IPS-15b (cell line): ENCODE measurements around the gene PTPRT.

Experiments used
- H3K27me3 ChIP-seq: one replicate; pipeline ENCODE4 v1.6.1; 2013; ENCODE audit warnings: low read length; ENCODE audit not compliant: control insufficient read depth, insufficient read depth
- H3K36me3 ChIP-seq: one replicate; pipeline ENCODE4 v1.6.1; 2013; ENCODE audit warnings: low read length; ENCODE audit not compliant: control insufficient read depth, insufficient read depth
- H3K4me1 ChIP-seq: one replicate; pipeline ENCODE4 v1.6.1; 2013; ENCODE audit warnings: mild to moderate bottlenecking, low read length; ENCODE audit not compliant: control insufficient read depth, insufficient read depth
- H3K4me3 ChIP-seq: one replicate; pipeline ENCODE4 v1.5.1; 2013; ENCODE audit warnings: low read depth, low read length
- H3K9ac ChIP-seq: one replicate; pipeline ENCODE4 v1.6.1; 2013; ENCODE audit warnings: low read depth, mild to moderate bottlenecking, low read length
- H3K9me3 ChIP-seq: one replicate; pipeline ENCODE4 v1.6.1; 2013; ENCODE audit warnings: mild to moderate bottlenecking, low read length; ENCODE audit not compliant: control insufficient read depth, insufficient read depth

The PTPRT gene

GRCh38 chr20:42429761-42430458, 759.8 kb downstream of the PTPRT start:
- H3K9ac ChIP-seq: no peak overlapping the region
- no peaks in the 10 kb centered on the region for H3K36me3 ChIP-seq
- no peaks in the 10 kb centered on the region for H3K4me1 ChIP-seq
- no peaks in the 10 kb centered on the region for H3K9me3 ChIP-seq
- H3K4me3 ChIP-seq: no peak overlapping the region
- H3K27me3 ChIP-seq: no peaks in the 10 kb centered on the region

DNA sequence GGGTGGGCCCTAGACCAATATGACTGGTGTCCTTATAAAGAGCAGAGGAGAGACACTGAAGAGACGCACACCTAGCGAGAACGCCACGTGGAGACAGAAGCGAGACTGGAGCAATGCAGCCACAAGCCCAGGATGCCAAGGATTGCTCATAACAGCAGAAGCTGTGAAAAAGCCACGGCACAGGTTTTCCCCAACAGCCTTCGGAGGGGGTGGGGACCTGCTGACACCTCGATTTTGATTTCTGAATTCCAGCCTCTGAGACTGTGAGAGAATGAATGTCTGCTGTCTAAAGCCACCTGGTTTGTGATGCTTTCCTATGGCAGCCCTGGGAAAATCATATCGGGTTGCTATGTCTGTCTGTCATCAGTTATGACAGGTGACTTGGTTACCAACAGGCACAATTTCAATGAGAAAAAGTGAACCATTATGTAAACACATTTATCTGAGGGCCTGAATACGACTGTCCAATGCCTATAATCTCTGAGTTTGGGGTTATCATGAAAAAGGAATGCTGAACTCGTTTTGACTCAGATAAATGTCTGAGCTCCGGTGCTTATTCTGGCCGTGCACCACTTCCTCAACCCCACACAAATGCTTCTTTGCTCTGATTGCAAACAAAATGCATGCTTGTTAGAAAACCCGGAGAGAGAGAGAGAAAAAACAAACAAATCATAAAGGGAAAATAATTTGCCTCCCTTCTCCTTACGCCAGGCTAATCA, 769.7 kb downstream of the PTPRT start:
- Histone ChIP-seq H3K36me3 (no peaks in the 10 kb centered on the region), H3K9me3 (no peaks in the 10 kb centered on the region), H3K27me3 (no peaks in the 10 kb centered on the region), H3K4me1 (no peaks in the 10 kb centered on the region), H3K9ac (no peak overlapping the region), H3K4me3 (no peak overlapping the region)

- no peaks in the 10 kb centered on the region for H3K9me3 ChIP-seq
- no peaks in the 10 kb centered on the region for H3K27me3 ChIP-seq
- H3K36me3 ChIP-seq: no peaks in the 10 kb centered on the region
- H3K4me3 ChIP-seq: no peak overlapping the region
- peaks cover 5% of the 10 kb centered on the region for H3K4me1 ChIP-seq
- H3K9ac ChIP-seq: no peak overlapping the region
These were observed 782.9 kb downstream of the PTPRT start for GRCh38 chr20:42406826-42407225.

GRCh38 chr20:42402455-42402854, 787.3 kb downstream of the PTPRT start:
- H3K36me3 ChIP-seq: no peaks in the 10 kb centered on the region
- H3K4me1 ChIP-seq: peaks cover 5% of the 10 kb centered on the region

DNA sequence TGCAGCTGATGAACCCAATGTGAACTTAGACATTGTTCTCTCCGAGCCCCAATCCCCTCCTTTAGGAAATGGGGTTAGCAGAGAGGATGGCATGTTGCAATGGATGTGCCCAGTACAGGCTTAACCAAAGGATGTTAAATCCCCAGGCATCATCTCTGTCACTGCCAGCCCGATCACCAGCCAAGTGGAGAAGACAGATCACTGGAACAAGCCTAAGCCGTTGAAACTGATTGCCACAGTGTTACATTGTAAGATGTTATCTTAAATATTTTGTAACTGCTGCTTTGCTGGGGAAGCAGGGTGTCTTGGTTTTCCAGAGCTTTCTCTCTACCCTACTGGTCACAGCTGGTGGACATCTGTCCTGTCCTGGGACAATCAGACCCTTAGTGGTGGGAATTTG, 788.1 kb downstream of the PTPRT start:
- H3K27me3 ChIP-seq: no peaks in the 10 kb centered on the region
- no peaks in the 10 kb centered on the region for H3K9me3 ChIP-seq
- no peaks in the 10 kb centered on the region for H3K36me3 ChIP-seq

More at GRCh38 chr20:42402455-42402854, 787.3 kb downstream of the PTPRT start:
- Histone ChIP-seq H3K9me3 (no peaks in the 10 kb centered on the region), H3K4me3 (no peak overlapping the region), H3K9ac (no peak overlapping the region), H3K27me3 (no peaks in the 10 kb centered on the region)

DNA sequence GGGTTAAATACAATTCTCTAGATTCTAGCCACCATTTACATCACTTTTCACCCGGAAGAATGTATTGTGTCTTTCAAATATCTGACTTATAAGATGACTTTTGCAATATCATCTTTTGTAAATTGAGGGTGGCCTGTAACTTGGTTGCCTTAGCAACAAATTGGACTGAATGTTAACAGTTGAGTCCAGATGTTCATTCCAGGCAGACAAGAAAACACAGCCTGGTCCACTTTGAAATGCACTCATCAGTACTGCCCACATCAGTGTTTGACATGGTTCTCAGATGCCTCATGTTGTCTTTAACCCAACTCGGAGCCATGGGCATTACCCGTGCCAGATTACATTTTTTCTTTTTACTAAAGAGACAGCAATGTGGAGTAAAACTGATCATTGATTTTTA, 789.9 kb downstream of the PTPRT start:
- H3K4me1 ChIP-seq: peaks cover 5% of the 10 kb centered on the region

More for the DNA sequence above, 788.1 kb downstream of the PTPRT start:
- H3K4me3 ChIP-seq: no peak overlapping the region
- no peak overlapping the region for H3K9ac ChIP-seq
- peaks cover 5% of the 10 kb centered on the region for H3K4me1 ChIP-seq

DNA sequence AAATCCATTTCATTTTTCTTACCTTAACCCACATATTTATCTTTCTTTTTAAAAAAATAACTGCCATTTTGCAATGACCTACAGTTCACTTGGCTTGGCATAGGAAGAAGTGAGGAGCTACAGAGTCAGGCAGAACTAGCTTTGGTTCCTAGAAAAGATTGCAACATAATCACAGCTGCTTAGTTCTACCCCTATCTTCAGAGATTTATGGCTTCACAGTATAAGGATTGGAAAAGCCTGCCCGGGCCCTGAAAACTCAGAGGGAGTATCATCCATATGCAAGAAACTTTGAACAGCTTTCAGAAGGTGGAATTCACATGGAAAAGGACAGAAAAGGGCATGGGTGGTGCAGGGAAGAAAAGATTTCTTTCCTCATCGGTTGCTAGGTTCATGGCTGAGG, 797.3 kb downstream of the PTPRT start:
- H3K9ac ChIP-seq: no peak overlapping the region
- H3K27me3 ChIP-seq: no peaks in the 10 kb centered on the region
- H3K4me3 ChIP-seq: no peak overlapping the region
- no peaks in the 10 kb centered on the region for H3K36me3 ChIP-seq
- peaks cover 16% of the 10 kb centered on the region for H3K4me1 ChIP-seq
- no peaks in the 10 kb centered on the region for H3K9me3 ChIP-seq

More for the DNA sequence above, 789.9 kb downstream of the PTPRT start:
- H3K9me3 ChIP-seq: no peaks in the 10 kb centered on the region
- H3K36me3 ChIP-seq: no peaks in the 10 kb centered on the region
- H3K4me3 ChIP-seq: no peak overlapping the region
- H3K27me3 ChIP-seq: no peaks in the 10 kb centered on the region
- H3K9ac ChIP-seq: no peak overlapping the region

DNA sequence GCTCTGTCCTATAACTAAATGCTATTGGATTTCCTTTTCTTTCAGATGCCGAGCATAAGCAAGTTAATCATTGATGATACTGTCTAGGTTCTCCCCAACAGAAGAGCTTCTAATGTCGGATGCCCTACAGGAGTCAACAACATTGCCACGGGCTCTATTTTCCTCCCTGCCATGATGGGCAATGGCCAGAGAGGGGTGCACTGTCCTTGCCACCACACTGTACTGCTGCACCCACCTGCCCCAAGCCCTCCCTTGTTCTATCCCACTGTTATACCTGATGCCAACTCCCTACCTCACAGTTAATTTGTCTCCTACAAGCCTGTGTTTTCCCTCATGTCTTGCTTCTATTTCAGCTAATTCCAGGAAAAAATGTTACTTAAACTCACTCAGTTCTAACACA, 797.9 kb downstream of the PTPRT start:
- no peaks in the 10 kb centered on the region for H3K27me3 ChIP-seq
- H3K36me3 ChIP-seq: no peaks in the 10 kb centered on the region
- H3K9me3 ChIP-seq: no peaks in the 10 kb centered on the region
- no peak overlapping the region for H3K4me3 ChIP-seq
- H3K4me1 ChIP-seq: peaks cover 16% of the 10 kb centered on the region
- no peak overlapping the region for H3K9ac ChIP-seq

- H3K4me3 ChIP-seq: no peak overlapping the region
These were observed 809.4 kb downstream of the PTPRT start for GRCh38 chr20:42380287-42380686.

GRCh38 chr20:42379385-42379784, 810.3 kb downstream of the PTPRT start:
- H3K4me3 ChIP-seq: no peak overlapping the region
- H3K4me1 ChIP-seq: no peaks in the 10 kb centered on the region
- no peak overlapping the region for H3K9ac ChIP-seq
- no peaks in the 10 kb centered on the region for H3K36me3 ChIP-seq
- H3K27me3 ChIP-seq: no peaks in the 10 kb centered on the region
- no peaks in the 10 kb centered on the region for H3K9me3 ChIP-seq

More at GRCh38 chr20:42380287-42380686, 809.4 kb downstream of the PTPRT start:
- no peaks in the 10 kb centered on the region for H3K27me3 ChIP-seq
- H3K9me3 ChIP-seq: no peaks in the 10 kb centered on the region
- H3K4me1 ChIP-seq: no peaks in the 10 kb centered on the region
- H3K36me3 ChIP-seq: no peaks in the 10 kb centered on the region
- H3K9ac ChIP-seq: no peak overlapping the region

GRCh38 chr20:42378826-42379225, 810.9 kb downstream of the PTPRT start:
- no peaks in the 10 kb centered on the region for H3K9me3 ChIP-seq
- H3K9ac ChIP-seq: no peak overlapping the region
- no peaks in the 10 kb centered on the region for H3K4me1 ChIP-seq
- H3K27me3 ChIP-seq: no peaks in the 10 kb centered on the region
- no peaks in the 10 kb centered on the region for H3K36me3 ChIP-seq
- no peak overlapping the region for H3K4me3 ChIP-seq

- no peaks in the 10 kb centered on the region for H3K27me3 ChIP-seq
- no peak overlapping the region for H3K9ac ChIP-seq
- no peaks in the 10 kb centered on the region for H3K9me3 ChIP-seq
- no peak overlapping the region for H3K4me3 ChIP-seq
- H3K4me1 ChIP-seq: no peaks in the 10 kb centered on the region
- no peaks in the 10 kb centered on the region for H3K36me3 ChIP-seq
These were observed 813.6 kb downstream of the PTPRT start for GRCh38 chr20:42376131-42376530.
